ENCODE results near the gene PLXNA3.

- TF ChIP-seq CTCF (IDR thresholded peaks at IDR 0.05; ENCODE audit: low read depth, low read length) (no peak), MYC (IDR thresholded peaks at IDR 0.05; ENCODE audit: low read depth, low read length) (no peak), POLR2A (IDR thresholded peaks at IDR 0.05; ENCODE audit: extremely low read depth, insufficient read length) (no peak), MAX (IDR thresholded peaks at IDR 0.05; ENCODE audit: low read depth, low read length) (no peak)
These were observed 14.0 kb downstream of the PLXNA3 start for GRCh38 chrX:154471839-154472684.

Measured in NB4 (cell line).